Measurements from ENCODE around the gene CHMP1B.

Gene CHMP1B, protein sequence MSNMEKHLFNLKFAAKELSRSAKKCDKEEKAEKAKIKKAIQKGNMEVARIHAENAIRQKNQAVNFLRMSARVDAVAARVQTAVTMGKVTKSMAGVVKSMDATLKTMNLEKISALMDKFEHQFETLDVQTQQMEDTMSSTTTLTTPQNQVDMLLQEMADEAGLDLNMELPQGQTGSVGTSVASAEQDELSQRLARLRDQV

GRCh38 chr18:11851146-11851805 is at the start of gene CHMP1B:
TSS of gene CHMP1B (plus strand) at chr18:11851413. CDS start at chr18:11851512, 99 bp downstream.
- in situ Hi-C loops (cut with HindIII; ENCODE audit: low sequenced_read_pairs): no loop called here

GRCh38 chr18:11801573-11801972 is 49.6 kb upstream of the CHMP1B start:
- in situ Hi-C loops (cut with HindIII; ENCODE audit: low sequenced_read_pairs): no loop called here

DNA sequence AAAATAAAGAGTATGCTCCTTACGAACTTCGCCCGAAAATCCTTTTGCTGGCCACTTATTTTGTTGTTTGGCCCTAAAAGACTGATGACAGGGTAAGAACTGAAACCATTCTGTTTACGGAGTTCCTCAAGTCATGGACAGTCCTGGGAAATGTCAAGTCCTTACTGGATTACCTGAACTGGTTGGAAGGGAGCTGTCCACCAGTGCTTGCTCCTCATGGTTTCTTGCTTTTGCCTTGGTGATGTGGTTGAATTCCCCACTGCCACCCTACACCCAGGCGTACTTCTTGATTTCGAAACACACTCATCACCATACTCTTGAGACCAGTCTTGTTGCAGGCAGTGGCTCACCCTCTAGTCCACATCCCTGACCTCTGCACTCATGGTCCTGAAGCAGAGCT is 49.1 kb upstream of the CHMP1B start:
- in situ Hi-C loops (cut with HindIII; ENCODE audit: low sequenced_read_pairs): no loop called here

- in situ Hi-C loops (cut with HindIII; ENCODE audit: low sequenced_read_pairs): no loop called here
Measured at GRCh38 chr18:11802586-11802985, 48.6 kb upstream of the CHMP1B start.

- in situ Hi-C loops (cut with HindIII; ENCODE audit: low sequenced_read_pairs): no loop called here
Measured at GRCh38 chr18:11807233-11807632, 44.0 kb upstream of the CHMP1B start.

- in situ Hi-C loops (cut with HindIII; ENCODE audit: low sequenced_read_pairs): no loop called here
Measured at GRCh38 chr18:11808001-11808855, 43.0 kb upstream of the CHMP1B start.

- in situ Hi-C loops (cut with HindIII; ENCODE audit: low sequenced_read_pairs): no loop called here
Measured at GRCh38 chr18:11809895-11810294, 41.3 kb upstream of the CHMP1B start.

DNA sequence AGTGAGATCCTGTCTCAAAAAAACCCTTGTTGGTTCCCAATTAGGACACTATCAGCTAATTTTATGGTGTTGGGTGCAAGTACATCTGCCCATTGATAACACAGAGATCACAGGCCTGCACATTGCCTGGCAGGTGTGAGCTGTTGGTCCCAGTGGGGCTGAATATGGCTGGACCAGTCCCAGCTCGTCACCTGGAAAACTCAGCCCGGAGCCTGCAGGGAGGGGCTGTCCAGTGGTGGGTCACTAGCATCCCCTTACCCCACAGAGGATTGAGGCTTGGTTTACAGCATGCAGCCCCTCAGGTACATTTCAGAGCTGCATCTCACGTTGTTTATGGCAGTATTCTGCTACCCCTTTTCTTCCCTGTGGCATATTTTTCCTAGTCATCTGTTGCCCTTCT is 40.8 kb upstream of the CHMP1B start:
- in situ Hi-C loops (cut with HindIII; ENCODE audit: low sequenced_read_pairs): no loop called here

GRCh38 chr18:11811009-11811408 is 40.2 kb upstream of the CHMP1B start:
- in situ Hi-C loops (cut with HindIII; ENCODE audit: low sequenced_read_pairs): no loop called here

- in situ Hi-C loops (cut with HindIII; ENCODE audit: low sequenced_read_pairs): no loop called here
Measured at GRCh38 chr18:11817229-11817628, 34.0 kb upstream of the CHMP1B start.

DNA sequence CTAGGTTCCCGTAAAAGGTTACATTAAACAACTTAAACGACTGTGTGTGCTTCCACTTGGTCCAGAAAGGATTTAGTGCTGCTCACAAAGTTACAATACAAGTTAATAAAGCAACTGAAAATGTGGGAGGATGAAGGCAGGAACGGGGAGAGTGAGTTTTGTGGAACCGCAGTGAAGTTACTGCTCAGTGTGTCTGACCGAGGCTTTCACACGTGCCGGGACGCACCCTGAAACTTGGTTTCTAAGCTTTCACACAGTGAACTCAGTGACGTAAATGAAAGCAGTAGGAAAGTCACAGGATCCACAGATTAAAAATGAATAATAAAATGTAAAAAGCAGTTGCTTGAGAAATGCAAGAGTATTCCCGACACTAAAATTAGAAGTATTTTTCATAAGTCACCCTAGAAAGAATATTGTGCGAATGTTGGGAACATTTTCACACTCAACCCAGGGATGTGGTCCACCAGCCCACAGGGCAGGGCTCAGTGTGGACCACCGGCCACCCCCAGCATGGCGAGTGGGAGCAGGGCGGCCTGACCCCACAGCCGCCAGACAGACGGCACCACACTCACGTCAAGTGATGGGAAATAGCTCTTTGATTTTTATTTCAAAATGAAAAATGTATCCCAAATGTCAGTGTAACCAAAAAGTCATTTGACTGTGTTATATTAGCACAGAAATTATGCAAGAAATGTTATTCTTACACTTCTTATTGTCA is 32.6 kb upstream of the CHMP1B start:
- in situ Hi-C loops (cut with HindIII; ENCODE audit: low sequenced_read_pairs): no loop called here

DNA sequence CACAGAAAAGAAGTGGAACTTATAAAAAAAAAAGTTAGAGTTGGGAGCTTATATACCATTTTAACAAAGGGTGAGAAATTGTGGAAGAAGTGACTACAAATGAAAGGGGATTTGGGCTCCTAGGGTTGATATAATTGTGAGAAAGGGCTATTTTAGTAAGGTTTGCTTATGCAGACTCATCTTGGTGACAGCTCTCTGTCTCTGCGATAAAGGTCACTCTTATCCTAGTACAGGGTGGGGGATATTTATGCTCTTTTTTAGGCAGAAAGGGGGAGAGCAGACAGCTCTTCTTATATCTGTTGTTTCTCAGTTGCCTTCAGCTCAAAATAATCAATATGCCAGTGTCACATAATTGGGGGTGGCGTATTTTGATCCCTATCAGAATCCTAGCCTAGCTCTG is 31.3 kb upstream of the CHMP1B start:
- in situ Hi-C loops (cut with HindIII; ENCODE audit: low sequenced_read_pairs): no loop called here

DNA sequence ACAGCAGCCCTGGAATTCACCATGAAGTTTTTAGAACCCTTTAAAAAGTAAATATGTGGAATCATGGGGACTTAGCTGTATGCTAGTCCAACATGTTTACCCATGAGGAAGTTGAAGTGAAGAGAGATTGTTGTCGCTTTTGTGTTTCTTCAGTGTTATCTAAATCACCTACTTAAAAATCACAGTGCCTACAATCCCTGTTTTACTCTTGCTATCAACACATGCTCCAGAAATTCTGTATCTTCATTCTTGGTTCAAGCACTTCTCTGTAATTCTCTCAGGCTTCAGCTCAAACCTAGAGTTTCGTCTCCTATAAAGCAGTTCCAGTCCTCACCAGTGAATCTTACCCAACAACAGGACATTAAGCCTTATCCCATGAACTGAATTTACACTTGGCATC is 30.5 kb upstream of the CHMP1B start:
- in situ Hi-C loops (cut with HindIII; ENCODE audit: low sequenced_read_pairs): no loop called here

GRCh38 chr18:11821208-11821607 is 30.0 kb upstream of the CHMP1B start:
- in situ Hi-C loops (cut with HindIII; ENCODE audit: low sequenced_read_pairs): no loop called here

DNA sequence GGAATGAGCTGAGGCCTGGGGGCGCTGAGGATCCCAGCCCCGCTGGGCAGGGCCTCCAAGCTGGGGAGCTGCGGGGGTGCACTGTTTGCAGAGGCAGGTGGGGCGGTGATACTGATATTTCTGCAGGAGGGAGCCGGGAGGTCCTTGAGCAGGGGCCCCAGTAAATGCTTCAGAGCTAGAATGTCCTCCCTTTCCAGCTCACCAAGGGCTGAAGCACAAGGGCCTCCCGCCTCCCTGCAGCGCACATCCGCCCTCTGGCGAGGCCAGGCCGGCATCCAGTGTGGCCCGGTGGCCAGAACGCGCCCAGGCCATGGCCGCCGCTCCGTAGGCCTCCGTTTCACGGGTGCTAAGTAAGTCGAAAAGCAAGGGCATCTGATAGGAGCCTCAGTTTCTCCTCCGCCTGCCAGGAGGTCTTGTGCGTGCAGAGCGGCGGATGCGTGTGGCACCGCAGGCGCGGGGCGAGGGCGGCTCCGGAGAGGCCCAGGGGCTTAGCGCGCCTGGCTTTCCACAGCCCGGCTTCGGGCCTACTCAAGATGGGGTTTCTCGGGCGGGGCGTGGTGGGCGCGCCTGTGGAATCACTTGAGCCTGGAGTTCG is 29.5 kb upstream of the CHMP1B start:
- in situ Hi-C loops (cut with HindIII; ENCODE audit: low sequenced_read_pairs): no loop called here

DNA sequence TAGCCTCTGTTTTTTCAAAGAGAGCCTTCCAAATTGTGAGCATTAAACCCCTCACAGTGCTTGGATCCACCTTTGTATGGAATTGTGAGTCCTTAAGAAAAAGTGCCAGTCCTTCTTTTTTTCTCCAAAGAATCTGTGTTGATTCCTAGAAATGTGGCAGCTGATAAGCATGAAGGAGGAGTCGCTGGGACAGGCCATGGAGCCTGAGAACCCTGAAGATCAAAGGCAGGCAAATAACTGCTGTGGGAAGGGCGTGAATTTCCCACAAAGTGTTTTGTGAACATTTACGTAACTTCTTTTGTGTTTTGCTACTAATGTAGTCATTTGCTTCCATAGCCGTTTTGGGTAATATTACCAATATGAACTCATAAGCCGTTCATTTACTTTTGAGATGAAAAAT is 27.7 kb upstream of the CHMP1B start:
- in situ Hi-C loops (cut with HindIII; ENCODE audit: low sequenced_read_pairs): no loop called here

GRCh38 chr18:11826836-11827235 is 24.4 kb upstream of the CHMP1B start:
- in situ Hi-C loops (cut with HindIII; ENCODE audit: low sequenced_read_pairs): no loop called here

GRCh38 chr18:11828786-11829432 is 22.3 kb upstream of the CHMP1B start:
- in situ Hi-C loops (cut with HindIII; ENCODE audit: low sequenced_read_pairs): no loop called here

- in situ Hi-C loops (cut with HindIII; ENCODE audit: low sequenced_read_pairs): no loop called here
Measured at GRCh38 chr18:11830585-11830984, 20.6 kb upstream of the CHMP1B start.

DNA sequence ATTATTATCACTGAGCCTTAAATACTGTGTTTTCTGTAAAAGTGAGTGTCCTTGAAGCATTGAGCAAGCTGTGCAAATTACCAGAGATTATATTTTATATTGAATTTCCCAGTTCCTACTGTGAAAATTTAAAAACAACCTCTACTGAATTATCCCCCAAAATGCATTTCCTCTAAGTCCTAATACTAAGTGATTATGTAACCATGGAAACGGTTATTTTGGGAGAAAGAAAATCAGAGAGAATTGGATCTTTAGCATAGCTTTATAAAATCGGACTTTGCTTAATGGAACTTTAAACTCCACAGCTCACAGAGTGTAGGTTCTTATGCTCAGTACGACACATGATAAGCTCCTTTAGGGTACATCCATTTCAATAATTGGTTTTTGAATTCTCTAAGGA is 19.3 kb upstream of the CHMP1B start:
- in situ Hi-C loops (cut with HindIII; ENCODE audit: low sequenced_read_pairs): no loop called here
